ENCODE results near the gene TNPO2. TPM values are rescaled to one million over a fixed set of nuclear protein-coding genes. Genes with fewer than 3 reads are reported as not detected.

Gene TNPO2
- total and polyA plus RNA-seq, 2 of the 13 experiments (the other 11 are each of a cell fraction or from before 2014, with no cell fraction given): 31.7 to 61.0 TPM

- in situ Hi-C loops (cut with HindIII; ENCODE audit: extremely low pct_ligation_motif_present, low pct_unique_long_range_greater_than_20kb): no loop called here
- H3K27me3 ChIP-seq (ENCODE audit: control insufficient read depth in 1 of 2, insufficient read depth in 2 of 2, low read length in 2 of 2): peaks cover 2 to 34% of the 10 kb centered on the region in 2 experiments
- H3K4me1 ChIP-seq (ENCODE audit: insufficient read depth, low read length): peaks cover 29% of the 10 kb centered on the region
- H3K9ac ChIP-seq (ENCODE audit: insufficient read depth, low read depth, low read length): no peak within 1 kb of the TSS
- peaks cover 8% of the 10 kb centered on the region for H3K9me3 ChIP-seq (ENCODE audit: low read length)
- intact Hi-C loops (cut with micrococcal nuclease; ENCODE audit: unreplicated experiment): no loop called here
- no peak within 1 kb of the TSS for H3K4me3 ChIP-seq (replicated peaks in 1 of 3; ENCODE audit: insufficient read depth in 1 of 3, low read depth in 2 of 3, low read length in 3 of 3)
- DNase-seq (ENCODE audit: low spot score) (no peak), FAIRE-seq (no peak), ATAC-seq (no peak)
- no peak within 1 kb of the TSS for H2AFZ ChIP-seq (ENCODE audit: low read length)
- no peak within 1 kb of the TSS for H3K27ac ChIP-seq (ENCODE audit: extremely low read length, insufficient read depth, low read length)
- H4K20me1 ChIP-seq (ENCODE audit: insufficient read depth, low read length): no peaks in the 10 kb centered on the region
- ChIA-PET CTCF (ENCODE audit: low intra/inter-chr PET ratio, low total read pairs) (no interaction called here), POLR2A (interaction anchor here (1.6 kb wide), 1 partner anchor 15 kb away, joined by 5 read pairs; the partner anchor contains the start of gene GET3)
- BruUV-seq (replicated peaks): no TSS peak
- WGBS (ENCODE audit: low lambda C conversion rate): 3% methylated on average over 12 of the region's 14 CpGs
- H3K4me2 ChIP-seq (ENCODE audit: low read depth, low read length): peak within 1 kb of the TSS; percentile 14; the same call in 1 of the 2 replicates
- TF ChIP-seq ZNF263 (CRISPR knock-in tag; IDR thresholded peaks at IDR 0.05) (peak; percentile 61), ZZZ3 (CRISPR knock-in tag; IDR thresholded peaks at IDR 0.05; ENCODE audit: borderline replicate concordance) (no peak)
- peaks cover 6 to 14% of the 10 kb centered on the region in 2 experiments; a peak in 4 of 5 replicates for H3K36me3 ChIP-seq (replicated peaks in 1 of 2; ENCODE audit: control insufficient read depth in 1 of 2, insufficient read depth in 2 of 2, low read length in 2 of 2)
- no peaks in the 10 kb centered on the region for H3K79me2 ChIP-seq (ENCODE audit: insufficient read depth, low read length)
Measured at GRCh38 chr19:12751635-12752034, 27.9 kb upstream of the TNPO2 start, which contains the start of gene BEST2. Gene BEST2 (plus strand): TSS chr19:12751791. CDS start chr19:12752593, 802 bp downstream.

DNA sequence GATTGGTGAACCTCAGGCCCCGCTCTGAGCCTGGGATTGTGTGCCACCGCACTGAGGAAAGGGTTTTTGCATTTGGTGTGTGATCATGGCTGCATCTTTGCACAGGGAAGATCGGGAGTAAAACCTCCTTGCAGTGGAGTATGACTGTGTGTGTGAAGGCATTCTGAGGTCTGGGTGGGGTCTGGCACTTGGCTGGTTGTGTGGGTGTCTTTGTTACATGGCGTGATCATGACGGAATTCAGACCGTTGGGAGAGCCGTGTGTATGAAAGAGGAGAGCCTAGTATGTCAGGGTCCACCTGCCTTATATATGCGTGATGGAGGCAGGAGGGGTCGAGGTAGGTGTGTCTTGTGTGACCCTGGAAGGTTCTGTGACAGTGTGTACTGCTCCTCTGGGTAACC lies 27.1 kb upstream of the TNPO2 start:
- ATAC-seq (no peak; the same call in 2 of the 3 replicates), FAIRE-seq (no peak), DNase-seq (ENCODE audit: low spot score) (no peak)
- in situ Hi-C loops (cut with HindIII; ENCODE audit: extremely low pct_ligation_motif_present, low pct_unique_long_range_greater_than_20kb): no loop called here
- peaks cover 8% of the 10 kb centered on the region for H3K9me3 ChIP-seq (ENCODE audit: low read length)
- H3K27ac ChIP-seq (ENCODE audit: extremely low read length, insufficient read depth, low read length): no peak overlapping the region
- peak overlapping the region; percentile 14; the same call in 1 of the 2 replicates for H3K4me2 ChIP-seq (ENCODE audit: low read depth, low read length)
- peaks cover 10 to 20% of the 10 kb centered on the region in 2 experiments for H3K36me3 ChIP-seq (replicated peaks in 1 of 2; ENCODE audit: control insufficient read depth in 1 of 2, insufficient read depth in 2 of 2, low read length in 2 of 2)
- WGBS (ENCODE audit: low lambda C conversion rate): 6% methylated on average over 7 of the region's 9 CpGs
- POLR2A ChIA-PET: no interaction called here
- intact Hi-C loops (cut with micrococcal nuclease; ENCODE audit: unreplicated experiment): no loop called here
- H3K4me1 ChIP-seq (ENCODE audit: insufficient read depth, low read length): peaks cover 21% of the 10 kb centered on the region
- CTCF ChIA-PET (ENCODE audit: low intra/inter-chr PET ratio, low total read pairs): no interaction called here
- BruUV-seq (replicated peaks): no TSS peak
- H4K20me1 ChIP-seq (ENCODE audit: insufficient read depth, low read length): no peaks in the 10 kb centered on the region
- no peak overlapping the region for H3K4me3 ChIP-seq (replicated peaks in 1 of 3; ENCODE audit: insufficient read depth in 1 of 3, low read depth in 2 of 3, low read length in 3 of 3)
- H2AFZ ChIP-seq (ENCODE audit: low read length): no peak overlapping the region
- no peaks in the 10 kb centered on the region for H3K79me2 ChIP-seq (ENCODE audit: insufficient read depth, low read length)
- no peak overlapping the region for H3K9ac ChIP-seq (ENCODE audit: insufficient read depth, low read depth, low read length)
- peaks cover 2 to 34% of the 10 kb centered on the region in 2 experiments for H3K27me3 ChIP-seq (ENCODE audit: control insufficient read depth in 1 of 2, insufficient read depth in 2 of 2, low read length in 2 of 2)
- TF ChIP-seq ZNF225 (CRISPR knock-in tag; IDR thresholded peaks at IDR 0.05) (no peak), ZFP90 (CRISPR knock-in tag; IDR thresholded peaks at IDR 0.05; ENCODE audit: borderline replicate concordance) (no peak), TOE1 (CRISPR knock-in tag; IDR thresholded peaks at IDR 0.05) (no peak), HMG20A (CRISPR knock-in tag; IDR thresholded peaks at IDR 0.05; ENCODE audit: borderline replicate concordance) (no peak), ZNF335 (CRISPR knock-in tag; IDR thresholded peaks at IDR 0.05) (no peak), XRCC5 (optimal IDR thresholded peaks at IDR 0.05; ENCODE audit: low read length) (no peak), MAF1 (CRISPR knock-in tag; IDR thresholded peaks at IDR 0.05; ENCODE audit: borderline replicate concordance) (no peak), ZNF670 (CRISPR knock-in tag; IDR thresholded peaks at IDR 0.05; ENCODE audit: borderline replicate concordance) (no peak), ZNF672 (CRISPR knock-in tag; IDR thresholded peaks at IDR 0.05) (no peak), FOSL2 (CRISPR knock-in tag; IDR thresholded peaks at IDR 0.05) (no peak), CEBPB (IDR thresholded peaks at IDR 0.05; ENCODE audit: borderline replicate concordance, low read depth, low read length) (no peak), NAIF1 (CRISPR knock-in tag; IDR thresholded peaks at IDR 0.05; ENCODE audit: borderline replicate concordance) (no peak)
- TF ChIP-seq, protein P1, sequence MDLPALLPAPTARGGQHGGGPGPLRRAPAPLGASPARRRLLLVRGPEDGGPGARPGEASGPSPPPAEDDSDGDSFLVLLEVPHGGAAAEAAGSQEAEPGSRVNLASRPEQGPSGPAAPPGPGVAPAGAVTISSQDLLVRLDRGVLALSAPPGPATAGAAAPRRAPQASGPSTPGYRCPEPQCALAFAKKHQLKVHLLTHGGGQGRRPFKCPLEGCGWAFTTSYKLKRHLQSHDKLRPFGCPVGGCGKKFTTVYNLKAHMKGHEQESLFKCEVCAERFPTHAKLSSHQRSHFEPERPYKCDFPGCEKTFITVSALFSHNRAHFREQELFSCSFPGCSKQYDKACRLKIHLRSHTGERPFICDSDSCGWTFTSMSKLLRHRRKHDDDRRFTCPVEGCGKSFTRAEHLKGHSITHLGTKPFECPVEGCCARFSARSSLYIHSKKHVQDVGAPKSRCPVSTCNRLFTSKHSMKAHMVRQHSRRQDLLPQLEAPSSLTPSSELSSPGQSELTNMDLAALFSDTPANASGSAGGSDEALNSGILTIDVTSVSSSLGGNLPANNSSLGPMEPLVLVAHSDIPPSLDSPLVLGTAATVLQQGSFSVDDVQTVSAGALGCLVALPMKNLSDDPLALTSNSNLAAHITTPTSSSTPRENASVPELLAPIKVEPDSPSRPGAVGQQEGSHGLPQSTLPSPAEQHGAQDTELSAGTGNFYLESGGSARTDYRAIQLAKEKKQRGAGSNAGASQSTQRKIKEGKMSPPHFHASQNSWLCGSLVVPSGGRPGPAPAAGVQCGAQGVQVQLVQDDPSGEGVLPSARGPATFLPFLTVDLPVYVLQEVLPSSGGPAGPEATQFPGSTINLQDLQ (CRISPR knock-in tag; IDR thresholded peaks at IDR 0.05): no peak
